Ovary (tissue), 9 donors: ENCODE results near the gene BBX. TPM values are rescaled to one million over a fixed set of nuclear protein-coding genes. Genes with fewer than 3 reads are reported as not detected.

Experiments
- DNase-seq, 5 donors: peaks; one replicate each; pipeline ENCODE4 v3.0.0-alpha.2; 2019 to 2020
- H3K27ac ChIP-seq, 2 donors: fragments of 200-600 bp; one replicate each; pipeline versions ENCODE4 v1.5.1 to v1.8.0; 2019 to 2022
- H3K27me3 ChIP-seq: fragments of 200-600 bp; one replicate; pipeline ENCODE4 v1.8.0; 2022
- H3K36me3 ChIP-seq: fragments of 200-600 bp; sonication (generic); one replicate; pipeline ENCODE4 v1.5.1; 2019
- H3K4me1 ChIP-seq: one replicate; pipeline ENCODE4 v1.8.1; 2013; ENCODE audit warnings: mild to moderate bottlenecking, moderate library complexity; ENCODE audit not compliant: insufficient read depth
- H3K4me3 ChIP-seq: fragments of 200-600 bp; sonication (generic); one replicate; pipeline ENCODE4 v1.5.1; 2017
- H3K9me3 ChIP-seq, 2 donors: fragments of 200-600 bp in 1 of 2; sonication (generic) in 1 of 2; one replicate each; pipeline versions ENCODE4 v1.5.1 to v1.8.1; 2013 to 2019; ENCODE audit warnings: mild to moderate bottlenecking in 1 of 2, moderate library complexity in 1 of 2
- CTCF ChIP-seq, 3 donors: fragments of 450-650 bp in 2 of 3; fragments of 200-600 bp in 1 of 3; IDR thresholded peaks; one replicate each; pipeline versions ENCODE4 v1.5.1 to v1.8.0; 2016 to 2022; ENCODE audit warnings: antibody characterized with exemption in 3 of 3, mild to moderate bottlenecking in 1 of 3
- EP300 ChIP-seq: sonication (generic); formaldehyde crosslinking; IDR thresholded peaks from one replicate; pipeline ENCODE4 v1.6.1; 2017; ENCODE audit warnings: antibody characterized with exemption
- POLR2A ChIP-seq: fragments of 450-650 bp; IDR thresholded peaks from one replicate; pipeline ENCODE4 v1.6.1; 2017; ENCODE audit warnings: antibody characterized with exemption, mild to moderate bottlenecking, moderate library complexity
- WGBS, 3 donors: extraction: QIAGEN DNeasy Blood & Tissue Kit in 1 of 3; methylation state at CpG; one replicate each; pipeline versions ENCODE4 v1.1.5 to v1.1.7; 2013 to 2017; 5-methylcytosine and 5-hydroxymethylcytosine counted together
- intact Hi-C, 4 donors: fragments of 100-400 bp; cut with DNase I; formaldehyde crosslinking; loops; one replicate each; pipeline versions ENCODE4 v1.11.0 to v1.15.1; 2022 to 2023
- polyA plus RNA-seq, 2 donors: library from polyadenylated mRNA; stranded (reverse); fragments of 200-250 nt in 1 of 2; fragments of 350-450 nt in 1 of 2; fragmentation: Illumina TruSeq in 1 of 2; extraction: RNeasy Lipid Tissue Mini Kit (QIAGEN cat#74804) in 1 of 2; gene quantifications; one replicate each; pipeline ENCODE4 v1.2.3, GENCODE V29; 2013 to 2014
- total RNA-seq, 7 donors: library from RNA; depleted of rRNA in 2 of 7; stranded (reverse); fragments of >200 nt in 2 of 7; fragmentation: NEBNext Ultra II Directional in 3 of 7; extraction: Animal tissue kit (Norgen Biotek cat#: 25700) in 3 of 7; gene quantifications; one replicate each; pipeline versions ENCODE4 v1.1.0 to v1.2.4, GENCODE V29; 2016 to 2023
- donor health status: DM: no; HTN: no; CAD: no; lungs with moderate emphysema.
- donor health status: DM: no; HTN: no; CAD: no.
- donor health status: Bipolar disorder and iron deficiency.
- donor health status: DM: yes; HTN: yes; CAD: no.
- donor health status: DM: no; HTN: no; CAD: no.
- donor health status: DM: yes; HTN: yes; CAD: no.

Gene BBX
- total and polyA plus RNA-seq, 9 donors: 15.8 to 114 (median 86.3) TPM

- peaks cover 3% of the 10 kb centered on the region for H3K4me1 ChIP-seq
- no peak for TF ChIP-seq EP300
- no peak for TF ChIP-seq CTCF (IDR thresholded peaks at IDR 0.05)
- TF ChIP-seq POLR2A: no peak
- intact Hi-C loops: no loop called here
- no peaks in the 10 kb centered on the region for H3K27me3 ChIP-seq
- 94 to 96% (median 95%) methylated on average over 3 of the region's 3 CpGs for WGBS, 3 donors
- H3K36me3 ChIP-seq: no peaks in the 10 kb centered on the region
- DNase-seq: no peak
- no peak overlapping the region for H3K27ac ChIP-seq
- no peak overlapping the region for H3K4me3 ChIP-seq
- H3K9me3 ChIP-seq: no peaks in the 10 kb centered on the region
Observed at GRCh38 chr3:107621465-107621864, 98.7 kb downstream of the BBX start.

DNA sequence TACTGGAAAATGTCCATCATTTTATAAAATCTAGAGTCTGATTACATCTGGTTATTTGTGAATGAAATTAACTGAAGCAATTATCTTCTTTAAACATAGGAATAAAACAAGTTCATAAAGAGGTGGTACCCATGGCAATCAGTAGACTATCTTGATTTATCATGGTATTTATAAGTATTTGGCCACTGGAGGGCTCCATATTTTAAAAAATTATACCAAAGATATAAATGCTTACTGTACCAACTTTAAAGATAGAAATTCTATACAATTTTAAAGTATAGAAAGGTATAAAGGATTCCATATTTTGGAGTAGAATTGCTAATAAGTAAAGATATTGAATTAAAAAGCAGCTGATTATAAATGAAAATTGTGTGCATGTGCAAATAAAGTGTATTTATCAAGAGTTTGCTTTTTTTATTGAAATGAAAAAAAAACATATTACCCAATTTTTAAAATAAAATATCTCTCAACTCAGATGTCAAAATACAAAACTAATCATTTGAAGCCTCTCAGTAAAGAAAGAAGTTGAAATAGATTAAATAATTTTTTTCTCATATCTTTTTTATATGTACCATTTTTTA lies 105.3 kb downstream of the BBX start:
- no peaks in the 10 kb centered on the region for H3K9me3 ChIP-seq
- no peak overlapping the region for H3K4me3 ChIP-seq
- intact Hi-C loops: no loop called here
- no peaks in the 10 kb centered on the region for H3K27me3 ChIP-seq
- no peaks in the 10 kb centered on the region for H3K36me3 ChIP-seq
- no peak for TF ChIP-seq POLR2A
- no peak for TF ChIP-seq CTCF (IDR thresholded peaks at IDR 0.05)
- TF ChIP-seq EP300: no peak
- no peak overlapping the region for H3K27ac ChIP-seq
- H3K4me1 ChIP-seq: no peaks in the 10 kb centered on the region
- DNase-seq: no peak

DNA sequence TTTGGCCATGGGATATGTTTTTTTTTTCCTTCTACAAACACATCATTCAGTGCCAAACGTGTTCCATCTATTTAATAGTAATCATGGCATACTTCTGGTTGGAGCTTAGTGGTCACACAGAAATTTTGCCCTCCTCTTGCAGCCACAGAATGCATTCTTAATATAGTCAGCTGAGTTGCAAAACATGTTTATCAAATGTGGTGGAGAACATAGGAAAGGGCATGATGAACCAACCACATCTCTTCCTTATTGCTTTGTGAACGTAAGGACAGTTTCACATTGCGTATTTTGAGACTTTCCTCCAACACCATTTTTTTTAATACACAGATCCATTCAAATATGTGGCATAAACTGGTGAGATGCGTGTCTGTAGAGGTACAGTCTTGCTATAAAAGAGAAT lies 106.8 kb downstream of the BBX start:
- no peak for DNase-seq
- Histone ChIP-seq H3K27ac (no peak overlapping the region), H3K4me3 (no peak overlapping the region), H3K9me3 (no peaks in the 10 kb centered on the region), H3K36me3 (no peaks in the 10 kb centered on the region), H3K27me3 (no peaks in the 10 kb centered on the region), H3K4me1 (no peaks in the 10 kb centered on the region)
- no peak for TF ChIP-seq EP300
- no peak for TF ChIP-seq POLR2A
- TF ChIP-seq CTCF (IDR thresholded peaks at IDR 0.05): no peak
- intact Hi-C loops: no loop called here
- WGBS, 3 donors: 86 to 90% (median 86%) methylated on average over 4 of the region's 4 CpGs

- DNase-seq: no peak
- intact Hi-C loops: no loop called here
- Histone ChIP-seq H3K9me3 (no peaks in the 10 kb centered on the region), H3K4me3 (no peak overlapping the region), H3K4me1 (no peaks in the 10 kb centered on the region), H3K36me3 (no peaks in the 10 kb centered on the region), H3K27me3 (no peaks in the 10 kb centered on the region), H3K27ac (no peak overlapping the region)
- TF ChIP-seq POLR2A (no peak), CTCF (IDR thresholded peaks at IDR 0.05) (no peak), EP300 (no peak)
Observed at GRCh38 chr3:107630779-107631178, 108.0 kb downstream of the BBX start.
